GM04503 (cell line): ENCODE results near the gene CDKL5.
A peak's percentile ranks its signal among the peaks of the same experiment; 100 is the strongest.

Experiments
- DNase-seq: peaks from one replicate; pipeline ENCODE4 v3.0.0-alpha.2; 2012; ENCODE audit warnings: low read depth

CDKL5 gene

GRCh38 chrX:18650662-18651061 lies 225.3 kb downstream of the CDKL5 start:
- DNase-seq: no peak

- DNase-seq: no peak
These were observed 227.2 kb downstream of the CDKL5 start for GRCh38 chrX:18652636-18653035.

GRCh38 chrX:18654875-18655836 lies 229.7 kb downstream of the CDKL5 start:
- DNase-seq: no peak

- DNase-seq: no peak
These were observed 235.9 kb downstream of the CDKL5 start for GRCh38 chrX:18661273-18661672.

- no peak for DNase-seq
These were observed 239.5 kb downstream of the CDKL5 start for GRCh38 chrX:18664947-18665346.

GRCh38 chrX:18666614-18667013 lies 241.2 kb downstream of the CDKL5 start:
- DNase-seq: no peak

- DNase-seq: no peak
These were observed 242.8 kb downstream of the CDKL5 start for GRCh38 chrX:18668071-18668835.

- no peak for DNase-seq
These were observed 246.6 kb downstream of the CDKL5 start, which contains the start of gene RS1 for GRCh38 chrX:18672008-18672407. RS1 (minus strand) TSS chrX:18672108; CDS start chrX:18672068, 40 bp downstream.

- DNase-seq: no peak
These were observed 249.0 kb downstream of the CDKL5 start for GRCh38 chrX:18674417-18674787.

GRCh38 chrX:18674788-18675735 lies 249.7 kb downstream of the CDKL5 start:
- DNase-seq: peak; percentile 11

- no peak for DNase-seq
These were observed 250.6 kb downstream of the CDKL5 start for GRCh38 chrX:18676050-18676449.

- DNase-seq: no peak
These were observed 251.1 kb downstream of the CDKL5 start for GRCh38 chrX:18676470-18676869.

GRCh38 chrX:18677161-18677869 lies 251.9 kb downstream of the CDKL5 start:
- no peak for DNase-seq

- no peak for DNase-seq
These were observed 256.6 kb downstream of the CDKL5 start for GRCh38 chrX:18681996-18682395.

- DNase-seq: no peak
These were observed 257.6 kb downstream of the CDKL5 start for GRCh38 chrX:18682979-18683387.

GRCh38 chrX:18687856-18688495 lies 262.6 kb downstream of the CDKL5 start:
- no peak for DNase-seq

- no peak for DNase-seq
These were observed 266.0 kb downstream of the CDKL5 start for GRCh38 chrX:18691431-18691830.

GRCh38 chrX:18692541-18692940 lies 267.1 kb downstream of the CDKL5 start:
- no peak for DNase-seq

GRCh38 chrX:18696653-18697052 lies 271.2 kb downstream of the CDKL5 start:
- no peak for DNase-seq
